ENCODE results near the gene SLC22A3. TPM values are rescaled to one million over a fixed set of nuclear protein-coding genes. Genes with fewer than 3 reads are reported as not detected.

The SLC22A3 gene
- total and polyA plus RNA-seq, 2 of the 4 experiments (the other 2 are of a cell fraction) = not detected

DNA sequence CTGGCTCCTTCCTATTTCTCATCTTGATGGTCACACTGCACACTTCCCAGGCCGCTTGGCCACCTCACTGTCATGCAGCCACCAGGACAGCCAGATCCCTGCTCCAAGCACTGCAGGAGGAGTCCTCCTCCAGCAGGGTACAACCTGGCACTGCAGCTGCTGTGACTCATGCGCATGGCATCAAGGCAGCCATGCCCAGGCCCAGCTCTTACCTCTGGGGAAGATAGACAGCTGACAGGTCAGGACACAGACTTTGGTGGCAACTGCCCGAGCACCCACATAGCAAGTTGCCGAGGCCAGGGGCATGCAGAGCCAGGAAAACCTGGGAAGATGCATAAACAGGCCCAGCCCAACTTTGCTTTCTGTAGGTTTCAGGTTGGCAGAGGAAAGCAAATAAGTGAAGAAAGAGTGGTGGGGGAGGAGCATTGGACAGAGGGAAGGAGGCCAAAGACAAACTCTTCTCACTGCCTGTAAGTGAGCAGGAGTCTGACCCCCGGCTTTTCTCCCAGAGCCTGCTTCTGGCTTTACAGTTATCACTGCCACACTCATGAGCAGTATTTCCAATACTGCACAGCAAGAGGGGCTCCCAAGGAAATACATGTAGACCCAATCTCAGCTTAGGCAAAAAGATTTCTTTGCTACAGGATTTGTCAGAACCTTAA lies 38.8 kb downstream of the SLC22A3 start:
- Histone ChIP-seq H2AFZ (replicated peaks; ENCODE audit: low read length, poor library complexity) (no peak overlapping the region), H3K27ac (ENCODE audit: insufficient read depth, low read length) (no peak overlapping the region), H3K9me1 (ENCODE audit: insufficient read depth, low read length) (no peaks in the 10 kb centered on the region), H3K9me3 (ENCODE audit: control insufficient read depth, insufficient read depth, low read length) (peaks cover 3% of the 10 kb centered on the region; the same call in 1 of the 2 replicates), H3K4me3 (ENCODE audit: insufficient read depth, low read depth, low read length) (no peak overlapping the region), H4K8ac (ENCODE audit: low read depth in 2 of 2, low read length in 2 of 2) (no peak overlapping the region), H3K56ac (ENCODE audit: extremely low read depth, insufficient read depth, low read length) (no peak overlapping the region), H2BK120ac (ENCODE audit: low read depth, low read length) (no peak overlapping the region), H2AK9ac (replicated peaks; ENCODE audit: low read depth, low read length, poor library complexity) (no peak overlapping the region), H3K9ac (ENCODE audit: low read depth, low read length) (no peak overlapping the region), H2BK5ac (ENCODE audit: low read depth, low read length, poor library complexity, severe bottlenecking) (no peak overlapping the region), H3K4me2 (ENCODE audit: low read depth, low read length) (no peak overlapping the region), H3K27me3 (ENCODE audit: control insufficient read depth, insufficient read depth, low read length) (no peaks in the 10 kb centered on the region), H2AK5ac (ENCODE audit: low read depth, low read length) (no peak overlapping the region), H2BK15ac (ENCODE audit: low read depth, low read length) (no peak overlapping the region), H4K20me1 (ENCODE audit: insufficient read depth, low read length) (no peaks in the 10 kb centered on the region), H4K91ac (ENCODE audit: insufficient read depth, low read depth, low read length) (no peak overlapping the region), H3K4me1 (ENCODE audit: control insufficient read depth, insufficient read depth, low read length) (no peaks in the 10 kb centered on the region), H3K18ac (ENCODE audit: low read depth, low read length) (no peak overlapping the region), H3K36me3 (ENCODE audit: control insufficient read depth, insufficient read depth, low read length) (no peaks in the 10 kb centered on the region), H4K5ac (ENCODE audit: low read depth, low read length) (no peak overlapping the region), H2BK20ac (ENCODE audit: low read depth, low read length) (no peak overlapping the region), H3K79me1 (ENCODE audit: low read depth in 1 of 2, low read length in 2 of 2) (no peaks in the 10 kb centered on the region), H3K14ac (replicated peaks; ENCODE audit: low read depth, low read length) (no peak overlapping the region), H3K23ac (ENCODE audit: low read depth, low read length) (no peak overlapping the region), H3K4ac (ENCODE audit: low read depth, low read length) (no peak overlapping the region)
- intact Hi-C loops (cut with micrococcal nuclease) (no loop called here), dilution Hi-C loops (cut with HindIII; ENCODE audit: low sequenced_read_pairs, unreplicated experiment) (no loop called here), in situ Hi-C loops (cut with MboI; ENCODE audit: low sequenced_read_pairs) (no loop called here)
- TF ChIP-seq USF2 (IDR thresholded peaks at IDR 0.05; ENCODE audit: low read depth, low read length) (no peak), POLR2A (IDR thresholded peaks at IDR 0.05; ENCODE audit: low read depth, low read length) (no peak), MXI1 (IDR thresholded peaks at IDR 0.05; ENCODE audit: borderline replicate concordance, low read depth, low read length) (no peak), RAD21 (IDR thresholded peaks at IDR 0.05; ENCODE audit: low read length) (no peak), RCOR1 (IDR thresholded peaks at IDR 0.05; ENCODE audit: insufficient replicate concordance, low read length) (no peak), CEBPB (IDR thresholded peaks at IDR 0.05; ENCODE audit: low read depth, low read length) (no peak)
- no TSS peak for BruUV-seq (replicated peaks)
- DNase-seq (no peak), ATAC-seq (ENCODE audit: low read depth) (no peak)
- POLR2A ChIA-PET (ENCODE audit: unreplicated experiment) = no interaction called here
- CTCF ChIA-PET = interaction anchor here (0.6 kb wide), 1 partner anchor 535 kb away, joined by 3 read pairs; no protein-coding TSS in a partner anchor
- 75% methylated on average over 3 of the region's 5 CpGs; no CpG with 5 or more reads in 1 of the 2 experiments for WGBS, 2 experiments (ENCODE audit: extremely low coverage in 2 of 2, insufficient read length in 1 of 2)
